HFFc6 (cell line): ENCODE results near the gene IRAK1BP1. TPM values are rescaled to one million over a fixed set of nuclear protein-coding genes. Genes with fewer than 3 reads are reported as not detected.
"Not testable (repeated sequence)": the region's sequence is repeated elsewhere in the genome, so short reads cannot be mapped to it uniquely, and the experiment has no call there.

Source experiments
- DNase-seq: peaks from one replicate; pipeline ENCODE4 v3.0.0-alpha.2; 2018
- H3K27ac Mint-ChIP-seq: 2 replicates; pipeline ENCODE4 v1.8.0; 2020; ENCODE audit warnings: mild to moderate bottlenecking, mixed read lengths
- H3K27me3 Mint-ChIP-seq: 2 replicates; pipeline ENCODE4 v1.8.0; 2021; ENCODE audit warnings: mild to moderate bottlenecking, moderate library complexity, mixed read lengths; ENCODE audit not compliant: insufficient read depth
- H3K36me3 Mint-ChIP-seq: 2 replicates; pipeline ENCODE4 v1.8.0; 2021; ENCODE audit warnings: low read depth, mixed read lengths
- H3K4me1 Mint-ChIP-seq: 2 replicates; pipeline ENCODE4 v1.8.0; 2020; ENCODE audit warnings: low read depth, mixed read lengths
- H3K4me3 Mint-ChIP-seq: 2 replicates; pipeline ENCODE4 v1.8.0; 2020; ENCODE audit warnings: mild to moderate bottlenecking, moderate library complexity, mixed read lengths
- H3K9me3 Mint-ChIP-seq: 2 replicates; pipeline ENCODE4 v1.8.0; 2020; ENCODE audit warnings: mild to moderate bottlenecking, mixed read lengths
- CTCF ChIP-seq: fragments of 200-600 bp; sonication (generic); IDR thresholded peaks from 2 replicates; pipeline ENCODE4 v1.5.0; 2021; ENCODE audit warnings: antibody characterized with exemption, mild to moderate bottlenecking
- total RNA-seq, 6 experiments: library from RNA; stranded (reverse); fragmentation: NEBNext Ultra II Directional; extraction: Animal tissue kit (Norgen Biotek cat#: 25700); gene quantifications; 2 replicates in 1 of 6; 3 replicates in 5 of 6; pipeline ENCODE4 v1.2.3, GENCODE V29; 2021

The IRAK1BP1 gene
- total RNA-seq, 6 experiments from 2014 or later = 1.8 to 2.6 (median 2.3) TPM

GRCh38 chr6:78875505-78875904, 8.2 kb downstream of the IRAK1BP1 start:
- no peak overlapping the region for H3K4me3 Mint-ChIP-seq
- DNase-seq = no peak
- no peak for TF ChIP-seq CTCF
- no peak overlapping the region for H3K27ac Mint-ChIP-seq
- H3K4me1 Mint-ChIP-seq = no peaks in the 10 kb centered on the region
- H3K9me3 Mint-ChIP-seq = no peaks in the 10 kb centered on the region
- H3K27me3 Mint-ChIP-seq = no peaks in the 10 kb centered on the region
- peaks cover 7% of the 10 kb centered on the region; the same call in 1 of the 2 replicates for H3K36me3 Mint-ChIP-seq

- no peaks in the 10 kb centered on the region for H3K4me1 Mint-ChIP-seq
- no peaks in the 10 kb centered on the region for H3K27me3 Mint-ChIP-seq
- TF ChIP-seq CTCF = no peak
- H3K4me3 Mint-ChIP-seq = no peak overlapping the region
- no peak overlapping the region for H3K27ac Mint-ChIP-seq
- H3K36me3 Mint-ChIP-seq = peaks cover 13% of the 10 kb centered on the region; the same call in 1 of the 2 replicates
- no peak for DNase-seq
- no peaks in the 10 kb centered on the region for H3K9me3 Mint-ChIP-seq
Observed at GRCh38 chr6:78883651-78884050, 16.3 kb downstream of the IRAK1BP1 start.

GRCh38 chr6:78889901-78890300, 22.6 kb downstream of the IRAK1BP1 start:
- not testable (repeated sequence) for H3K4me1 Mint-ChIP-seq

GRCh38 chr6:78896227-78896626, 28.9 kb downstream of the IRAK1BP1 start:
- no peak overlapping the region for H3K27ac Mint-ChIP-seq
- no peak for DNase-seq

More at GRCh38 chr6:78889901-78890300, 22.6 kb downstream of the IRAK1BP1 start:
- H3K9me3 Mint-ChIP-seq, H3K4me3 Mint-ChIP-seq, DNase-seq, H3K27ac Mint-ChIP-seq, H3K27me3 Mint-ChIP-seq: not testable (repeated sequence)
- peaks cover 18% of the 10 kb centered on the region for H3K36me3 Mint-ChIP-seq

GRCh38 chr6:78908621-78909020, 41.3 kb downstream of the IRAK1BP1 start:
- Mint-ChIP-seq H3K9me3 (no peaks in the 10 kb centered on the region), H3K36me3 (peaks cover 4% of the 10 kb centered on the region; the same call in 1 of the 2 replicates), H3K27ac (peak overlapping the region; percentile 58), H3K4me3 (no peak overlapping the region), H3K27me3 (no peaks in the 10 kb centered on the region; the same call in 1 of the 2 replicates), H3K4me1 (peaks cover 63% of the 10 kb centered on the region)
- DNase-seq = no peak
- no peak for TF ChIP-seq CTCF

More at GRCh38 chr6:78896227-78896626, 28.9 kb downstream of the IRAK1BP1 start:
- TF ChIP-seq CTCF = no peak
- Mint-ChIP-seq H3K27me3 (no peaks in the 10 kb centered on the region; the same call in 1 of the 2 replicates), H3K4me3 (no peak overlapping the region), H3K4me1 (no peaks in the 10 kb centered on the region), H3K9me3 (no peaks in the 10 kb centered on the region), H3K36me3 (no peaks in the 10 kb centered on the region)

- no peak for TF ChIP-seq CTCF
- peak overlapping the region; percentile 67 for H3K27ac Mint-ChIP-seq
- no peaks in the 10 kb centered on the region; the same call in 1 of the 2 replicates for H3K27me3 Mint-ChIP-seq
- no peaks in the 10 kb centered on the region for H3K9me3 Mint-ChIP-seq
- H3K4me3 Mint-ChIP-seq = peak overlapping the region; percentile 72; the same call in 1 of the 2 replicates
- peaks cover 4% of the 10 kb centered on the region; the same call in 1 of the 2 replicates for H3K36me3 Mint-ChIP-seq
- H3K4me1 Mint-ChIP-seq = peaks cover 56% of the 10 kb centered on the region
- DNase-seq = peak; percentile 48
Observed at GRCh38 chr6:78909391-78909790, 42.0 kb downstream of the IRAK1BP1 start.
